Measurements from ENCODE around the gene CDH4.

The CDH4 gene

GRCh38 chr20:61608275-61609085 is 356.4 kb downstream of the CDH4 start:
- DNase-seq (ENCODE audit: low read depth in 2 of 2), result peak in 1 of 2 donors; percentile 3
- TF ChIP-seq CTCF (IDR thresholded peaks at IDR 0.05; ENCODE audit: low read depth, low read length), result no peak

GRCh38 chr20:61609461-61609860 is 357.4 kb downstream of the CDH4 start:
- no peak overlapping the region for H3K4me3 ChIP-seq (replicated peaks in 1 of 2; ENCODE audit: low read depth in 2 of 2, low read length in 2 of 2)
- TF ChIP-seq CTCF (IDR thresholded peaks at IDR 0.05; ENCODE audit: low read depth, low read length), result no peak
- DNase-seq (ENCODE audit: low read depth in 2 of 2), result no peak

More at GRCh38 chr20:61608275-61609085, 356.4 kb downstream of the CDH4 start:
- H3K4me3 ChIP-seq (replicated peaks in 1 of 2; ENCODE audit: low read depth in 2 of 2, low read length in 2 of 2), result no peak overlapping the region

GRCh38 chr20:61611401-61612180 is 359.5 kb downstream of the CDH4 start:
- no peak overlapping the region for H3K4me3 ChIP-seq (replicated peaks in 1 of 2; ENCODE audit: low read depth in 2 of 2, low read length in 2 of 2)
- TF ChIP-seq CTCF (IDR thresholded peaks at IDR 0.05; ENCODE audit: low read depth, low read length), result no peak

DNA sequence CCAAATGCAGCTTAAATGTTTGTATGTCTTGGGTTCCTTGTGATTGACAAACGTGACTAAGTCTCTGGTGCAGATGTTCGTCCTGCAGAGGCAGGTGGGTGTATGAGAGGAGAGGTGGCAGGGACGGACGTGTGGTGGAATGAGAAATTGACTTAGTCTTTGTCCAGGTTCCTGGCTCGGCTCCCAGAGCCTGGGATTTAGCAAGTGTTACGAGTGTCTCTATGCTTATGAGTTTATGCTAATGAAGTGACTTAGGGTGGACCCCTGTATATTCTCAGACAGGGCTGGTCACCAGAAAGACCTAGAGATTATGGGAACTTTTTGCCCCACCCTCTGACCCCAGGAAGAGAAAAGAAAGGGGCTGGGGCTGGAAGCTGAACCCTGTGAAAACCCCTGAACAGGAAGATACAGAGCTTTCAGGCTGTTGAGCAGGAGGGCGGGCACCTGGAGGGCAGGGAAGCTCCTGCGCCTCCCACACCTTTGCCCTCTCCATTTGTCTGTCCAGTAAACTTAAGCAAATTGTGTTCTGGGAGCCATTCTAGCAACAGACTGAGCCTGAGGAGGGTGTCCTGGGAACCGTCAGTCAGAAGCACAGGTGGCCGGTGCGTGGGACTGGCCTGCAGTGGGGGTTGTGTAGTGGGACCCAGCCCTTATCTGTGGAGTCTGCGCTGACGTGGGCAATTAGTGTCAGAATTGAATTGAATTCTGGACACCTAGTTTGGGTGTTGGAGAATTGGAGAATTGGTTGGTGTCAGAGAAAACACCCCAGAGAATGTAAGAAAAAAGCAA is 362.1 kb downstream of the CDH4 start:
- H3K4me3 ChIP-seq (replicated peaks in 1 of 2; ENCODE audit: low read depth in 2 of 2, low read length in 2 of 2), result no peak overlapping the region
- TF ChIP-seq CTCF (IDR thresholded peaks at IDR 0.05; ENCODE audit: low read depth, low read length), result no peak
- no peak for DNase-seq (ENCODE audit: low read depth in 2 of 2)

More at GRCh38 chr20:61611401-61612180, 359.5 kb downstream of the CDH4 start:
- peak in 1 of 2 donors; percentile 5 for DNase-seq (ENCODE audit: low read depth in 2 of 2)

DNA sequence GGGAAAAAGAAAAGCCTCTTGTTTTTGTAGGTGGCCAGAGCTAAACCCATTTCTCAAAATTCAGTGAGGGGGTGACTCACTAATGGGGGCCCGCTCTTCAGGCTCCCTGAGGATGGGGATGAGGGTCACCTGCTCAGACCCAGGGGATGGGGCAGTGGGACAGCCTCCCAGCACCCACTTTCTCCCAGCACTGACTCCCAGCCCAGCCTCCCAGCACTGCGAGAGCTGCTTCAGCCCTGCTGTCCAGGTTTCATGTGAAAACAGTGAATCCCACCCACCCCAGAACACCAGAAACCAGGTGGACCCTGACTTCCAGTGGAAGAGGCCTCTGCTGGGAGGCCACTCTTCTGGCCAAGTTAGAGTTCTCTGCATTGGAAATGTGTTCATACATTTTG is 362.6 kb downstream of the CDH4 start:
- no peak overlapping the region for H3K4me3 ChIP-seq (replicated peaks in 1 of 2; ENCODE audit: low read depth in 2 of 2, low read length in 2 of 2)
- no peak for DNase-seq (ENCODE audit: low read depth in 2 of 2)
- no peak for TF ChIP-seq CTCF (IDR thresholded peaks at IDR 0.05; ENCODE audit: low read depth, low read length)

DNA sequence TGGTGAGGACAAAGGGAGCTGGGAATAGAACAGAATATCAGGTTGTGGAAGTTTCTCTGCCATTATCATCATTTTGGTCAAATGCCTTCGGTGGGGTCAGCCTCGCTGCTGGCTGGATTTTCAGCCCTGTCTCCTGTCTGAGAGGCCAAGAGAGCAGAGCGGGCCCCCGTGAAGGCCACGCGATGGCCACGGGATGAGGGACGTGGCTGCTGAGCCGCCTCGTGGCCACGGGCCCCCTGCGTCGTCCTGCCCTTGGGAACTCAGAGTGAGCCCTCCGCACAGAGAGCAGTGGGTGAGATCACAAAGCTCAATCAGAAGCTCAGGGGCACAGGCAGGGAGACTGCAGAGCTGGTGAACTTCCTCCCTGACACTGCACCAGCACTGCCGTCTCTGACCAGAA is 363.7 kb downstream of the CDH4 start:
- no peak for DNase-seq (ENCODE audit: low read depth in 2 of 2)
- TF ChIP-seq CTCF (IDR thresholded peaks at IDR 0.05; ENCODE audit: low read depth, low read length), result no peak
- H3K4me3 ChIP-seq (replicated peaks in 1 of 2; ENCODE audit: low read depth in 2 of 2, low read length in 2 of 2), result no peak overlapping the region
